ENCODE data around the gene TMEM270.

TMEM270 gene, protein sequence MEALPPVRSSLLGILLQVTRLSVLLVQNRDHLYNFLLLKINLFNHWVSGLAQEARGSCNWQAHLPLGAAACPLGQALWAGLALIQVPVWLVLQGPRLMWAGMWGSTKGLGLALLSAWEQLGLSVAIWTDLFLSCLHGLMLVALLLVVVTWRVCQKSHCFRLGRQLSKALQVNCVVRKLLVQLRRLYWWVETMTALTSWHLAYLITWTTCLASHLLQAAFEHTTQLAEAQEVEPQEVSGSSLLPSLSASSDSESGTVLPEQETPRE

DNA sequence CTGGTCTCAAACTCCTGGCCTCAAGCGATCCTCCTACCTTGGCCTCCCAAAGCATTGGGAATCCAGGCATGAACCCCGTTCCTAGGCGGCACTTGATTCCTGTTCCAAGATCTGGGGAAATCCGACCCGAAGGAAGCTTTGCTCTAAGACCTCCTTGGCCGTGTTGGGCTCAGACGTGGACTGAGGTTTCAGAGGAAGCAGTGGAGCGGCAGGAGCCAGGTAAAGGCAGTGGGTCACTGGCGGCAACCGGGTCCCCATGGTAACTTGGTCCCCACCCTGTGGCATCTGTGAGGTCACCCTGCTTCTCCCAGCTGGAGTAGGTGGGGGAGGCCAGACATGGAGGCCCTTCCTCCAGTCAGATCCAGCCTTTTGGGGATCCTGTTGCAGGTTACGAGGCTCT, at the start of gene TMEM270:
TMEM270 (plus strand) TSS at position 301 of the 400 bp plus-strand sequence; CDS start at position 337, 36 bp downstream.
- no peak for DNase-seq

- peak; percentile 55 for DNase-seq
Measured at GRCh38 chr7:73811760-73812168, 49.2 kb upstream of the TMEM270 start.

DNA sequence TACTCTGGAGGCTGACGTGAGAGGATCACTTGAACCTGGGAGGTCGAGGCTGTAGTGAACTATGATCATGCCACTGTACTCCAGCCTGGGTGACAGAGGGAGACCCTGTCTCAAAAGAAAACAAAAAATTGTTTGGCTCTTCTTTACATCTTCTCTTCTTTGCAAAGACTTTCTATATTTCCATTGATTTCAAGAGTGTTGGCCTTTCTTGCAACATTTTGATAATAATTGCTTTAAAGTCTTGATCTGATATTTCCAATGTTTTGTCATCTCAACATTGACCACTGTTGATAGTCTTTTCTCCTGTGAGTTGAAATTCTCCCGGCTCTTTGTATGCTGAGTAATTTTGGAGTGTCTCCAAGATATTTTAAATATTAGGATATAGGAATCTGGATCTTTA, 48.0 kb upstream of the TMEM270 start:
- no peak for DNase-seq

DNA sequence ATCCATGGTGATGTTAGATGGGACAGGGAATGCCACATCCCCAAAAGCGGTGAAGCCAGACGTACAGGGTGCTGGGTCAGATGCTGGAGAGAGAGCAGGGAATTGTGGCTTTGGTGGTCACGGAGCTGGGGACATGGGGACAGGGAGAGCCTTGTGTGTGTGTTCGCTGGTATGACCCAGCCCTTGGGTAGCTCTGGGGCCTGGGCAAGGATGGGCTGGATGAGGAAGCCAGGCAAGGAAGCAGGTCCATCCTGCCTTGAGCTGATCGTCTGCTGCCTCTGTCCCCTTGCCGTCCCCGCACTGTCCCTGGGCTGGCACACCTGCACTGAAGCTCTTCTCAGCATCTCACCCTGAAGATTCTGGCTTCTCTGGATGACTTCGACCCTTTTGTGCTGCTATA, 45.5 kb upstream of the TMEM270 start:
- DNase-seq: no peak

- no peak for DNase-seq
Measured at GRCh38 chr7:73817121-73817520, 43.8 kb upstream of the TMEM270 start.

- no peak for DNase-seq
Measured at GRCh38 chr7:73820013-73820412, 40.9 kb upstream of the TMEM270 start.

DNA sequence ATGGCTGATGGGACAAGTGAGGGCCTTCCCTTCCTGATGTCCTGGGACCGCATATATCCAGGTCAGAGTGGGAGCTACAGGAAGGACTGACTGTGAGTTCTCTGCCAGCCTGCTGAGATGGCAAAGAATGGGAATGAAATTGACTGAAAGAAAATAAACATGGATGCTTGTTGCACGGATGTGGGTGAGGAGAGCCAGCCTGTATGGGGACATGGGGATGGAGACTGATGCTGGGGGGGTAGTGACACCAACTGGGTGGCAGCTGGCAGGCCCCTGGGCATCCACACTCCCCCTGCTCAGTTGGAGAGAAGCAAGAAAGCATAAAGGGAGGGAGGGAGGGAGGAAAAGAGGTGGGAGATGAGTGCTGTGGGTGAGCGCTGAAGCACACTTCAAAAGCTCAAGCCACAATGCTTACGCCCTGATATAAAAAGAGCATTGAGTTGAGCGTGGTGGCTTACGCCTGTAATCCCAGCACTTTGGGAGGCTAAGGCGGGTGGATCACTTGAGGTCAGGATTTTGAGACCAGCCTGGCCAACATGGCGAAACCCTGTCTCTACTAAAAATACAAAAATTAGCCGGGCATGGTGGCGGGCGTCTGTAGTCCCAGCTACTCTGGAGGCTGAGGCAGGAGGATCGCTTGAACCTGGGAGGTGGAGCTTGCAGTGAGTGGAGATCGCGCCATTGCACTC, 39.2 kb upstream of the TMEM270 start:
- peak; percentile 27 for DNase-seq

- DNase-seq: no peak
Measured at GRCh38 chr7:73822319-73823173, 38.4 kb upstream of the TMEM270 start.

- DNase-seq: no peak
Measured at GRCh38 chr7:73823257-73823656, 37.7 kb upstream of the TMEM270 start.

- DNase-seq: no peak
Measured at GRCh38 chr7:73823873-73824592, 36.9 kb upstream of the TMEM270 start.

DNA sequence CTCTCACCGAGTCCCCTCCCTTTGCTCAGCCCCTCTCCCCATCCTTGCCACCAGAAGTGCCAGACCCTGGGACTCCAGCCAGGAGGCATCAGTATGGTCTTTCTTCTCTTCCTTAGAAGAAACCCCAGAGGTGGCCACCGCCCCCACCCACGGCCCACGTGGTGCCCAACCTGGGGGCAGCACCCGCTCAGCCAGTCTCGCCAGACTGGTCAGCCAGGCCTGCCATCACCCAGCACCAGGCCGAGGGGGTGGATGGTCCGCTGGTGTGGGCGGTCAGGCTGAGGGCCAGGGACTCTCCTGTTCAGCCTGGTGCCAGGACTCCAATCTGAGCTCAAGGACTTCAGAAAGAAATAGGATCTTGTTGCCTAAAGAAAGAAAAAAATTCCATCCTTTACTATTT, 36.0 kb upstream of the TMEM270 start:
- no peak for DNase-seq

DNA sequence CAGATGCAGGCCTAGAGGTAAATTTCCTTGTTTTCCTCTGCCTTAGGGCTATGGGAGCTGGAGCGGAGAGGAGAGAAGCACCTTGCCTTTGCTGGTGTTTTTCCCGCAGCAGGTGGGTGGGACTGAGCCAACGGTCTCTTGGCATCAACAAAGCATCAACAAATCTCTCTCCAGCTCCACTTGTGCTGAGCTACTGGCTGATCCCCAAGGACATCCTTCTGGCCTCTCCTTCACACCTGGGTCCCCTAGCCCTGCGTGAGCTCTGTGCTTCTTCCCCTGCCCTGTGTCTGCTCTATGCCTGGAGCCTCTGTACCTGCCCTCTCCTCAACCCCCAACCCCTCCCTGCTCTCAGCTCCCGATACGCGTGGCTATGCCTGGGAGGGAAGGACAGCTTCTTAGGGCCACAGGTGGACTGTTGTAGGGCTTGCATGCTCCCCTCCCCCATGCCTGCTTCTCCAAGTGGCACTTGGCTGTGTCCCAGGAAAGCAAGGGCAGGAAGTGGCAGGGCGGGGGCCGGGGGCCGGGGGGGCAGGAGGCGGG, 33.3 kb upstream of the TMEM270 start:
- peak; percentile 99 for DNase-seq

DNA sequence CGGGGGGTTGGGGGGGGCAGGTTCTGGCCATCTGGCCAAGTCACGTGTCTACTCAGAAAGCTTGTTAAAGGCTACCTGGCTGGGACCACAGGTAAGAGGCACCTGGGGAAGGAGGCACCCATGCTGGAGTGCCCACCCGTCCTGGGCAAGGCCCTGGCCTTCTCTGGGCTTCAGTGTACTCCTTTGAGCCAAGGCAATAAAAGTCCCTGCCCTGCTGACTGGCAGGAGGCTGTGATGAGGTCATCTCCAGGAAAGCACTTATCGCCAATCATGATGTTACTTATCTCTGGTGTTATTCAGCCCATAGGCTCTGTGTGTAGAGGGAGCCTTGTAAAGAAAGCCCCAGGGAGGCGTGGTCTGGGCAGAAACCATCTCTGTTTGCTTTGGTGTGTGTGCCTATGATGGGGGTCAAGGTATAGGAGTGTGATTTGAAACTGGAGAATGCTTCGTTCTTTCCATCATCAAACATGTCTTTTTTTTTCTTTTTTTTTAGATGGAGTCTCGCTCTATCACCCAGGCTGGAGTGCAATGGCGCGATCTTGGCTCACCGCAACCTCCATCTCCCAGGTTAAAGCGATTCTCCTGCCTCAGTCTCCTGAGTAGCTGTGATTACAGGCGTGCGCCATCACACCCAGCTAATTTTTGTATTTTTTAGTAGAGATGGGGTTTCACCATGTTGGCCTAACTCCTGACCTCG, 32.7 kb upstream of the TMEM270 start:
- peak; percentile 99 for DNase-seq

- DNase-seq: no peak
Measured at GRCh38 chr7:73828972-73829371, 32.0 kb upstream of the TMEM270 start.

GRCh38 chr7:73829505-73829904, 31.5 kb upstream of the TMEM270 start:
- no peak for DNase-seq

- DNase-seq: peak; percentile 52
Measured at GRCh38 chr7:73829921-73830680, 30.9 kb upstream of the TMEM270 start.

DNA sequence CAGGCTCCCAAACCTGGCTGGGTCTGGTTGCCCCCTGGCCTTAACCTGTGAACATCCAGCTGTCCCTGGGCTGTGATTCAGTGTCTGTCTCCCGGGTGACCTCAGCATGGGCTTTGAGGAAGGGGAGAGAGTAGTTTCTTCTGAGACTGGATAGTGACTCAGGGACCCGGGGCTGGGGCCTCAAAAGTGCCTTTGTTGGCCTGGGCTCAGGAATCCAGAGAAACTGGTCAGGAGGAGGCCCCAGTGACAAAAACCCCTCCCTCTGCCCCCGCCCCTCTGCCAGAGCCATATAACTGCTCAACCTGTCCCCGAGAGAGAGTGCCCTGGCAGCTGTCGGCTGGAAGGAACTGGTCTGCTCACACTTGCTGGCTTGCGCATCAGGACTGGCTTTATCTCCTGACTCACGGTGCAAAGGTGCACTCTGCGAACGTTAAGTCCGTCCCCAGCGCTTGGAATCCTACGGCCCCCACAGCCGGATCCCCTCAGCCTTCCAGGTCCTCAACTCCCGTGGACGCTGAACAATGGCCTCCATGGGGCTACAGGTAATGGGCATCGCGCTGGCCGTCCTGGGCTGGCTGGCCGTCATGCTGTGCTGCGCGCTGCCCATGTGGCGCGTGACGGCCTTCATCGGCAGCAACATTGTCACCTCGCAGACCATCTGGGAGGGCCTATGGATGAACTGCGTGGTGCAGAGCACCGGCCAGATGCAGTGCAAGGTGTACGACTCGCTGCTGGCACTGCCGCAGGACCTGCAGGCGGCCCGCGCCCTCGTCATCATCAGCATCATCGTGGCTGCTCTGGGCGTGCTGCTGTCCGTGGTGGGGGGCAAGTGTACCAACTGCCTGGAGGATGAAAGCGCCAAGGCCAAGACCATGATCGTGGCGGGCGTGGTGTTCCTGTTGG, 30.0 kb upstream of the TMEM270 start, which contains the start of gene CLDN4:
CLDN4 (plus strand) TSS at position 316 of the 903 bp plus-strand sequence; CDS start at position 522, 206 bp downstream.
- peak; percentile 75 for DNase-seq

DNA sequence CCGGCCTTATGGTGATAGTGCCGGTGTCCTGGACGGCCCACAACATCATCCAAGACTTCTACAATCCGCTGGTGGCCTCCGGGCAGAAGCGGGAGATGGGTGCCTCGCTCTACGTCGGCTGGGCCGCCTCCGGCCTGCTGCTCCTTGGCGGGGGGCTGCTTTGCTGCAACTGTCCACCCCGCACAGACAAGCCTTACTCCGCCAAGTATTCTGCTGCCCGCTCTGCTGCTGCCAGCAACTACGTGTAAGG, 29.4 kb upstream of the TMEM270 start:
- DNase-seq: peak; percentile 55

DNA sequence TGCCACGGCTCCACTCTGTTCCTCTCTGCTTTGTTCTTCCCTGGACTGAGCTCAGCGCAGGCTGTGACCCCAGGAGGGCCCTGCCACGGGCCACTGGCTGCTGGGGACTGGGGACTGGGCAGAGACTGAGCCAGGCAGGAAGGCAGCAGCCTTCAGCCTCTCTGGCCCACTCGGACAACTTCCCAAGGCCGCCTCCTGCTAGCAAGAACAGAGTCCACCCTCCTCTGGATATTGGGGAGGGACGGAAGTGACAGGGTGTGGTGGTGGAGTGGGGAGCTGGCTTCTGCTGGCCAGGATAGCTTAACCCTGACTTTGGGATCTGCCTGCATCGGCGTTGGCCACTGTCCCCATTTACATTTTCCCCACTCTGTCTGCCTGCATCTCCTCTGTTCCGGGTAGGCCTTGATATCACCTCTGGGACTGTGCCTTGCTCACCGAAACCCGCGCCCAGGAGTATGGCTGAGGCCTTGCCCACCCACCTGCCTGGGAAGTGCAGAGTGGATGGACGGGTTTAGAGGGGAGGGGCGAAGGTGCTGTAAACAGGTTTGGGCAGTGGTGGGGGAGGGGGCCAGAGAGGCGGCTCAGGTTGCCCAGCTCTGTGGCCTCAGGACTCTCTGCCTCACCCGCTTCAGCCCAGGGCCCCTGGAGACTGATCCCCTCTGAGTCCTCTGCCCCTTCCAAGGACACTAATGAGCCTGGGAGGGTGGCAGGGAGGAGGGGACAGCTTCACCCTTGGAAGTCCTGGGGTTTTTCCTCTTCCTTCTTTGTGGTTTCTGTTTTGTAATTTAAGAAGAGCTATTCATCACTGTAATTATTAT, 28.9 kb upstream of the TMEM270 start:
- DNase-seq: peak; percentile 53
